Neural cell (in vitro differentiated cells): Measurements from ENCODE around the gene CHRNA9. TPM values are rescaled to one million over a fixed set of nuclear protein-coding genes. Genes with fewer than 3 reads are reported as not detected.
A peak's percentile ranks its signal among the peaks of the same experiment; 100 is the strongest.

Experiments
- H2AFZ ChIP-seq: fragments of 200-600, 300-800 bp; sonication (generic), shearing (Covaris generic); 2 replicates; pipeline ENCODE4 v1.6.0; 2014; ENCODE audit warnings: low read depth, mild to moderate bottlenecking, antibody characterized with exemption, low read length, moderate library complexity
- H3F3A ChIP-seq: fragments of 200-600 bp; shearing (Covaris generic); 2 replicates; pipeline ENCODE4 v1.6.1; 2016; ENCODE audit warnings: mild to moderate bottlenecking, moderate library complexity, mixed read lengths, antibody characterized with exemption, low read length; ENCODE audit not compliant: insufficient read depth, poor library complexity, severe bottlenecking
- H3K27ac ChIP-seq: fragments of 200-600, 300-800 bp; sonication (generic), shearing (Covaris generic); 2 replicates; pipeline ENCODE4 v1.5.1; 2014; ENCODE audit warnings: mild to moderate bottlenecking, low read length, moderate library complexity
- H3K27me3 ChIP-seq: fragments of 300-800, 200-600 bp; sonication (generic), shearing (Covaris generic); 2 replicates; pipeline ENCODE4 v1.6.0; 2014; ENCODE audit warnings: mild to moderate bottlenecking, low read depth, low read length, moderate library complexity; ENCODE audit not compliant: insufficient read depth
- H3K36me3 ChIP-seq: fragments of 300-800, 200-600 bp; sonication (generic), shearing (Covaris generic); 2 replicates; pipeline ENCODE4 v1.5.1; 2014; ENCODE audit warnings: mild to moderate bottlenecking, antibody characterized with exemption, low read length, moderate library complexity; ENCODE audit not compliant: insufficient read depth
- H3K4me2 ChIP-seq: fragments of 300-800, 200-600 bp; sonication (generic), shearing (Covaris generic); 2 replicates; pipeline ENCODE4 v1.6.0; 2014; ENCODE audit warnings: mild to moderate bottlenecking, low read length
- H3K4me3 ChIP-seq: fragments of 300-800, 200-600 bp; sonication (generic), shearing (Covaris generic); 2 replicates; pipeline ENCODE4 v1.5.1; 2014; ENCODE audit warnings: mild to moderate bottlenecking, low read length, moderate library complexity
- H3K79me2 ChIP-seq: fragments of 200-600 bp; shearing (Covaris generic); replicated peaks from 2 replicates; pipeline ENCODE4 v1.6.0; 2014; ENCODE audit warnings: mild to moderate bottlenecking, low read length, moderate library complexity; ENCODE audit not compliant: insufficient read depth
- H3K9ac ChIP-seq: fragments of 300-800, 200-600 bp; sonication (generic), shearing (Covaris generic); 2 replicates; pipeline ENCODE4 v1.6.1; 2016; ENCODE audit warnings: mild to moderate bottlenecking, low read length, mixed read lengths
- H3K9me2 ChIP-seq: fragments of 200-600 bp; shearing (Covaris generic); 2 replicates; pipeline ENCODE4 v1.6.1; 2016; ENCODE audit warnings: mild to moderate bottlenecking, low read length, mixed read lengths; ENCODE audit not compliant: insufficient read depth
- H3K9me3 ChIP-seq: fragments of 200-600, 300-800 bp; sonication (generic), shearing (Covaris generic); 2 replicates; pipeline ENCODE4 v1.6.1; 2016; ENCODE audit warnings: mild to moderate bottlenecking, mixed run types, low read length, moderate library complexity, mixed read lengths
- H4K20me1 ChIP-seq: fragments of 200-600 bp; shearing (Covaris generic); 2 replicates; pipeline ENCODE4 v1.6.1; 2016; ENCODE audit warnings: mild to moderate bottlenecking, mixed run types; ENCODE audit not compliant: insufficient read depth
- EP300 ChIP-seq: fragments of 450-650 bp; conservative IDR thresholded peaks from 2 replicates; pipeline ENCODE4 v1.6.1; 2014; ENCODE audit warnings: antibody characterized with exemption, mild to moderate bottlenecking, moderate library complexity; ENCODE audit not compliant: poor library complexity, severe bottlenecking
- EZH2 ChIP-seq: fragments of 200-600, 300-800 bp; shearing (Covaris generic), sonication (generic); IDR thresholded peaks from 2 replicates; pipeline ENCODE4 v1.6.1; 2014; ENCODE audit warnings: antibody characterized with exemption, low read length, borderline replicate concordance, mild to moderate bottlenecking; ENCODE audit not compliant: insufficient read depth, poor library complexity, severe bottlenecking
- MXI1 ChIP-seq: fragments of 450-650 bp; conservative IDR thresholded peaks from 2 replicates; pipeline ENCODE4 v1.6.1; 2014; ENCODE audit warnings: antibody characterized with exemption, mild to moderate bottlenecking; ENCODE audit not compliant: poor library complexity, severe bottlenecking
- POLR2AphosphoS5 ChIP-seq: IDR thresholded peaks from 2 replicates; pipeline ENCODE4 v1.6.1; 2012
- RAD21 ChIP-seq: fragments of 450-650 bp; conservative IDR thresholded peaks from 2 replicates; pipeline ENCODE4 v1.6.1; 2014; ENCODE audit warnings: antibody characterized with exemption, mild to moderate bottlenecking, moderate library complexity
- SMC3 ChIP-seq: fragments of 450-650 bp; conservative IDR thresholded peaks from 2 replicates; pipeline ENCODE4 v1.6.1; 2014; ENCODE audit warnings: antibody characterized with exemption, mild to moderate bottlenecking, moderate library complexity; ENCODE audit not compliant: poor library complexity
- TAF1 ChIP-seq: IDR thresholded peaks from 2 replicates; pipeline ENCODE4 v1.6.1; 2012; ENCODE audit warnings: low read depth
- polyA plus RNA-seq: library from polyadenylated mRNA; depleted of rRNA; stranded (reverse); fragments of >200 nt; gene quantifications from 2 replicates; pipeline ENCODE4 v1.2.3, GENCODE V29; 2014
- TF ChIP-seq, protein P1 (sequence below): IDR thresholded peaks from 2 replicates; pipeline ENCODE4 v1.6.1; 2012; ENCODE audit warnings: borderline replicate concordance
- TF ChIP-seq, protein P2 (sequence below): fragments of 450-650 bp; IDR thresholded peaks from 2 replicates; pipeline ENCODE4 v1.5.1; 2014; ENCODE audit warnings: antibody characterized with exemption, mild to moderate bottlenecking, moderate library complexity; ENCODE audit not compliant: poor library complexity, severe bottlenecking

Gene CHRNA9
- polyA plus RNA-seq, 1 donor from 2014 or later = 0.10 TPM

DNA sequence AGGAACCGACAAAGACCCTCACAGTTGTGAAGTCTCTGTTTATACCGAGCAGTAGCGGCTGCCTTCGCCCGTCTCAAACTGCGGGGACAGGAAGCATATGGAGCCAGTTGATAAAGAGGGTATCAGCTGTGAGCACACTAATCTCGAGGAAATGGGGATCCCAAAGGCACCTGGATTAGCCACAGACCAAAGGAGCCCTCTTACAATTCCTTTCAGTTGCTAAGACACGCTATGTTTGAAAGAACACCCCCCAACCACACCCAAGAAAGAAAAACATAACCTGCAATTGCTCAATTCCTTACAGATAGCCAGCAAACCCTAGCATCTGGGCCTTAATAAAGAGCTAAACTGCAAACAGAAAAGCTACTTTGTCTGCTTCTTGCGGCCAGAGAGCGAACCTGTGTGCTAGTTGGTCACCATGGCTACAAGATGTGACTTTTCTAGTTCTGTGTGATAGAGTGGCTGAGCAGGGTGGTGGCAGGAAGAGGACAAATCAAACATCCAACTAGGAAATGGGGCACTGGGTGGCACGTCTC is 23.3 kb upstream of the CHRNA9 start:
- Histone ChIP-seq H3K9ac (peak overlapping the region; percentile 11), H3K27me3 (no peaks in the 10 kb centered on the region), H3K4me2 (no peak overlapping the region), H2AFZ (no peak overlapping the region), H3F3A (peaks cover 7% of the 10 kb centered on the region), H3K36me3 (no peaks in the 10 kb centered on the region), H3K79me2 (no peaks in the 10 kb centered on the region), H3K9me3 (no peaks in the 10 kb centered on the region), H3K9me2 (no peaks in the 10 kb centered on the region), H4K20me1 (no peaks in the 10 kb centered on the region), H3K27ac (peak overlapping the region; percentile 59), H3K4me3 (no peak overlapping the region)
- TF ChIP-seq MXI1 (no peak), EP300 (peak; percentile 41), RAD21 (peak; percentile 16), POLR2AphosphoS5 (peak; percentile 44)
- TF ChIP-seq, protein P1, sequence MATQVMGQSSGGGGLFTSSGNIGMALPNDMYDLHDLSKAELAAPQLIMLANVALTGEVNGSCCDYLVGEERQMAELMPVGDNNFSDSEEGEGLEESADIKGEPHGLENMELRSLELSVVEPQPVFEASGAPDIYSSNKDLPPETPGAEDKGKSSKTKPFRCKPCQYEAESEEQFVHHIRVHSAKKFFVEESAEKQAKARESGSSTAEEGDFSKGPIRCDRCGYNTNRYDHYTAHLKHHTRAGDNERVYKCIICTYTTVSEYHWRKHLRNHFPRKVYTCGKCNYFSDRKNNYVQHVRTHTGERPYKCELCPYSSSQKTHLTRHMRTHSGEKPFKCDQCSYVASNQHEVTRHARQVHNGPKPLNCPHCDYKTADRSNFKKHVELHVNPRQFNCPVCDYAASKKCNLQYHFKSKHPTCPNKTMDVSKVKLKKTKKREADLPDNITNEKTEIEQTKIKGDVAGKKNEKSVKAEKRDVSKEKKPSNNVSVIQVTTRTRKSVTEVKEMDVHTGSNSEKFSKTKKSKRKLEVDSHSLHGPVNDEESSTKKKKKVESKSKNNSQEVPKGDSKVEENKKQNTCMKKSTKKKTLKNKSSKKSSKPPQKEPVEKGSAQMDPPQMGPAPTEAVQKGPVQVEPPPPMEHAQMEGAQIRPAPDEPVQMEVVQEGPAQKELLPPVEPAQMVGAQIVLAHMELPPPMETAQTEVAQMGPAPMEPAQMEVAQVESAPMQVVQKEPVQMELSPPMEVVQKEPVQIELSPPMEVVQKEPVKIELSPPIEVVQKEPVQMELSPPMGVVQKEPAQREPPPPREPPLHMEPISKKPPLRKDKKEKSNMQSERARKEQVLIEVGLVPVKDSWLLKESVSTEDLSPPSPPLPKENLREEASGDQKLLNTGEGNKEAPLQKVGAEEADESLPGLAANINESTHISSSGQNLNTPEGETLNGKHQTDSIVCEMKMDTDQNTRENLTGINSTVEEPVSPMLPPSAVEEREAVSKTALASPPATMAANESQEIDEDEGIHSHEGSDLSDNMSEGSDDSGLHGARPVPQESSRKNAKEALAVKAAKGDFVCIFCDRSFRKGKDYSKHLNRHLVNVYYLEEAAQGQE = no peak

DNA sequence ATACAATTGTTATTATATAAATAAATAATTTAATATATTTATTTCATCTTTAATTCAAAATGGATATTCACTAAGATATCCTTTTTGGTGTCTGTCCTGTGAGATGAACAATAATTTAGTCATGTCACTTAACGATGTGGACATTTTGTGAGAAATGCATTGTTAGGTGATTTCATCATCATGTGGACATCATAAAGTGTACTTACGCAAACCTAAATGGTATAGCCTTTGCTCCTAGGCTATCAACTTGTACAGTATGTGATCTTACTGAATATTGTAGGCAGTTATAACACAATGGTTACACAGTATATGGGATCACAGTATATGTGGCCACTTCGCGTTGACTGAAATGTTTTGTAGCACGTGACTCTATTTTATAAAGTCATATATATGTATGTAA is 20.2 kb upstream of the CHRNA9 start:
- no peaks in the 10 kb centered on the region for H3K9me2 ChIP-seq
- H3K4me2 ChIP-seq = no peak overlapping the region
- no peaks in the 10 kb centered on the region for H3K79me2 ChIP-seq
- H3F3A ChIP-seq = peaks cover 7% of the 10 kb centered on the region
- no peak for TF ChIP-seq EZH2
- TF ChIP-seq TAF1 = no peak
- TF ChIP-seq, protein P2, sequence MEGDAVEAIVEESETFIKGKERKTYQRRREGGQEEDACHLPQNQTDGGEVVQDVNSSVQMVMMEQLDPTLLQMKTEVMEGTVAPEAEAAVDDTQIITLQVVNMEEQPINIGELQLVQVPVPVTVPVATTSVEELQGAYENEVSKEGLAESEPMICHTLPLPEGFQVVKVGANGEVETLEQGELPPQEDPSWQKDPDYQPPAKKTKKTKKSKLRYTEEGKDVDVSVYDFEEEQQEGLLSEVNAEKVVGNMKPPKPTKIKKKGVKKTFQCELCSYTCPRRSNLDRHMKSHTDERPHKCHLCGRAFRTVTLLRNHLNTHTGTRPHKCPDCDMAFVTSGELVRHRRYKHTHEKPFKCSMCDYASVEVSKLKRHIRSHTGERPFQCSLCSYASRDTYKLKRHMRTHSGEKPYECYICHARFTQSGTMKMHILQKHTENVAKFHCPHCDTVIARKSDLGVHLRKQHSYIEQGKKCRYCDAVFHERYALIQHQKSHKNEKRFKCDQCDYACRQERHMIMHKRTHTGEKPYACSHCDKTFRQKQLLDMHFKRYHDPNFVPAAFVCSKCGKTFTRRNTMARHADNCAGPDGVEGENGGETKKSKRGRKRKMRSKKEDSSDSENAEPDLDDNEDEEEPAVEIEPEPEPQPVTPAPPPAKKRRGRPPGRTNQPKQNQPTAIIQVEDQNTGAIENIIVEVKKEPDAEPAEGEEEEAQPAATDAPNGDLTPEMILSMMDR = no peak
- no peak for TF ChIP-seq EP300
- TF ChIP-seq, protein P1 = no peak
- no peak for TF ChIP-seq SMC3
- no peak for TF ChIP-seq POLR2AphosphoS5
- no peak for TF ChIP-seq MXI1
- TF ChIP-seq RAD21 = no peak
- H3K27me3 ChIP-seq = no peaks in the 10 kb centered on the region
- peak overlapping the region; percentile 100 for H3K27ac ChIP-seq
- no peak overlapping the region for H3K4me3 ChIP-seq
- no peaks in the 10 kb centered on the region for H4K20me1 ChIP-seq
- no peaks in the 10 kb centered on the region for H3K9me3 ChIP-seq
- no peak overlapping the region for H2AFZ ChIP-seq
- H3K36me3 ChIP-seq = no peaks in the 10 kb centered on the region
- H3K9ac ChIP-seq = no peak overlapping the region
